OCI-LY7 (cell line): ENCODE data around the gene CMIP. TPM values are rescaled to one million over a fixed set of nuclear protein-coding genes. Genes with fewer than 3 reads are reported as not detected.

Experiments used
- BruUV-seq: library from RNA; stranded (reverse); fragments of 400-500 nt; replicated peaks from 2 replicates; lab custom pipeline; 2021; lab: Mats Ljungman, UMichigan
- CTCF ChIA-PET: fragments of 300-600 bp; sonication (Branson Sonifier 250); formaldehyde crosslinking; loops from one replicate; lab custom pipeline; 2022; ENCODE audit warnings: antibody characterized with exemption; ENCODE audit not compliant: unreplicated experiment; lab: Charles Lee
- POLR2A ChIA-PET: fragments of 300-600 bp; sonication (Branson Sonifier 250); formaldehyde crosslinking; loops from one replicate; lab custom pipeline; 2022; ENCODE audit warnings: antibody characterized with exemption; lab: Charles Lee
- DNase-seq: peaks from one replicate; pipeline ENCODE4 v3.0.0-alpha.2; 2015; ENCODE audit warnings: low spot score
- H2AFZ ChIP-seq: fragments of 200-600 bp; sonication (generic), shearing (Covaris generic); 2 replicates; pipeline ENCODE4 v1.6.1; 2014; ENCODE audit warnings: mild to moderate bottlenecking, antibody characterized with exemption, low read length, moderate library complexity
- H3K27ac ChIP-seq: fragments of 200-600 bp; sonication (generic); 2 replicates; pipeline ENCODE4 v1.5.1; 2014; ENCODE audit warnings: mixed run types, low read depth, mild to moderate bottlenecking, moderate library complexity, low read length, inconsistent platforms; ENCODE audit not compliant: poor library complexity, severe bottlenecking
- H3K36me3 ChIP-seq: fragments of 200-600 bp; sonication (generic); 2 replicates; pipeline ENCODE4 v1.6.1; 2014; ENCODE audit warnings: mild to moderate bottlenecking, antibody characterized with exemption, low read length, moderate library complexity, mixed read lengths; ENCODE audit not compliant: insufficient read depth
- H3K4me1 ChIP-seq: fragments of 200-600 bp; sonication (generic); 2 replicates; pipeline ENCODE4 v1.5.1; 2014; ENCODE audit warnings: mild to moderate bottlenecking, low read length; ENCODE audit not compliant: insufficient read depth, poor library complexity, severe bottlenecking
- H3K4me2 ChIP-seq: fragments of 200-600 bp; sonication (generic); 2 replicates; pipeline ENCODE4 v1.6.1; 2014; ENCODE audit warnings: mild to moderate bottlenecking, low read length
- H3K4me3 ChIP-seq: fragments of 200-600 bp; sonication (generic); 2 replicates; pipeline ENCODE4 v1.5.1; 2014; ENCODE audit warnings: mild to moderate bottlenecking, low read depth, low read length; ENCODE audit not compliant: poor library complexity, severe bottlenecking
- H3K79me2 ChIP-seq: fragments of 200-600 bp; sonication (generic); 2 replicates; pipeline ENCODE4 v1.6.1; 2016; ENCODE audit warnings: low read depth, mild to moderate bottlenecking, low read length, moderate library complexity, mixed read lengths; ENCODE audit not compliant: insufficient read depth
- H3K9me2 ChIP-seq: fragments of 200-600 bp; sonication (generic); 2 replicates; pipeline ENCODE4 v1.6.1; 2016; ENCODE audit warnings: mild to moderate bottlenecking, low read length, mixed read lengths; ENCODE audit not compliant: insufficient read depth
- H3K9me3 ChIP-seq: fragments of 200-600 bp; sonication (generic); 2 replicates; pipeline ENCODE4 v1.6.1; 2014; ENCODE audit warnings: mild to moderate bottlenecking, mixed run types, low read length, mixed read lengths
- H4K20me1 ChIP-seq: fragments of 200-600 bp; sonication (generic); 2 replicates; pipeline ENCODE4 v1.6.1; 2014; ENCODE audit warnings: mild to moderate bottlenecking, antibody characterized with exemption, low read length, moderate library complexity, mixed read lengths; ENCODE audit not compliant: insufficient read depth
- EZH2phosphoT487 ChIP-seq: fragments of 200-600 bp; sonication (generic); IDR thresholded peaks from 2 replicates; pipeline ENCODE4 v1.6.1; 2018; ENCODE audit warnings: low read depth, borderline replicate concordance, mild to moderate bottlenecking, mixed run types, antibody characterized with exemption, low read length, moderate library complexity, mixed read lengths
- intact Hi-C: fragments of 100-400 bp; cut with micrococcal nuclease; formaldehyde crosslinking; loops from one replicate; pipeline ENCODE4 v1.10.0; 2022; ENCODE audit not compliant: unreplicated experiment
- total RNA-seq, 2 experiments: library from RNA; depleted of rRNA in 1 of 2; stranded (reverse); fragments of >200 nt in 1 of 2; shearing (Covaris generic) in 1 of 2; gene quantifications; 2 replicates each; pipeline ENCODE4 v1.2.3, GENCODE V29; 2014 to 2022
- TF ChIP-seq, protein P1 (sequence below): fragments of 200-600 bp; sonication (generic); conservative IDR thresholded peaks from 2 replicates; pipeline ENCODE4 v1.5.1; 2014; ENCODE audit warnings: mild to moderate bottlenecking, antibody characterized with exemption, low read length, moderate library complexity, mixed read lengths

CMIP gene
- total RNA-seq, 2 experiments from 2014 or later, result 15.4 to 70.3 TPM

DNA sequence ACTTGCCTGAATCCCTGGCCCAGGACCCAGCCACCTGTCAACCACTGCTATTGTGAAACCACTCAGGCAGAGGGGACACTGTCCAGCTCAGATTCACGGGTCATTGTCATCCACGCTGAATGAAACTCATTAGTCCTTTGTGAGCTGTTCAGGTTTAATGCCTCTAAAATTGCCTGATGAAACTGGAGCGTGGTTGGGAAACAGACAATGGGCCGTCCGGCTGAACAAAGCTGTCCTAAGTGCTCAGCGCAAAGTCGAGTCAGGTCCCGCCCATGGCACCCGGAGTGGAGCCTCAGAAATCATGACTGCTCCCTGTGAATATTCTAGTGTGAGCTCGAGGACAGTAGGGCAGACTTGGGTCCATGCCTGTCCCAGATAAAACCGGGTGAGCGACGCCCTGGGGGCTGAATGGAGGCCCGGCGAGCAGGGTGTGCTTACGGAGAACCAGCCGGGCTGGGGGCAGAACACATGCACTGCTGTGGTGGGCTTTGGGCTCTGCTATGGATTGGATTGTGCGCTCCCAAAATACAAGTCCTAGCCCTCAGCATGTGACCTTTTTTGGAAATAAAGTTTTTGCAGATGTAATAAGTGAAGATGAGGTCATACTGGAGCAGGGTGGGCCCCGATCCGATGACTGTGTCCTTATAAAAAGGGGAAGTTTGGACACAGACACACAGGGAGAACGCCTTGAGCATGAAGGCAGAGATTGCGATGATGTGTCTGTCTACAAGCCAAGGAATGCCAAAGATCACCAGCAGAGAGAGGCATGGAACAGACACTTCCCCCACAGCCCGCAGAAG lies 12.9 kb upstream of the CMIP start:
- H3K4me1 ChIP-seq, result peaks cover 63% of the 10 kb centered on the region
- H3K9me2 ChIP-seq, result no peaks in the 10 kb centered on the region
- intact Hi-C loops, result loop anchor here (2.0 kb wide), 1 partner anchor 19 kb away; no protein-coding TSS in a partner anchor
- no peaks in the 10 kb centered on the region for H3K36me3 ChIP-seq
- no peaks in the 10 kb centered on the region for H3K9me3 ChIP-seq
- BruUV-seq, result no TSS peak
- peak overlapping the region; percentile 95 for H3K27ac ChIP-seq
- CTCF ChIA-PET, result interaction anchor here (0.5 kb wide), 1 partner anchor 31 kb away, joined by 3 read pairs; no protein-coding TSS in a partner anchor
- no peak overlapping the region for H3K4me3 ChIP-seq
- POLR2A ChIA-PET, result interaction anchor here (0.6 to 1.6 kb wide), 3 partner anchors 19 to 49 kb away, joined by 3 to 5 read pairs (median 4); no protein-coding TSS in a partner anchor
- no peak for DNase-seq
- TF ChIP-seq, protein P1, sequence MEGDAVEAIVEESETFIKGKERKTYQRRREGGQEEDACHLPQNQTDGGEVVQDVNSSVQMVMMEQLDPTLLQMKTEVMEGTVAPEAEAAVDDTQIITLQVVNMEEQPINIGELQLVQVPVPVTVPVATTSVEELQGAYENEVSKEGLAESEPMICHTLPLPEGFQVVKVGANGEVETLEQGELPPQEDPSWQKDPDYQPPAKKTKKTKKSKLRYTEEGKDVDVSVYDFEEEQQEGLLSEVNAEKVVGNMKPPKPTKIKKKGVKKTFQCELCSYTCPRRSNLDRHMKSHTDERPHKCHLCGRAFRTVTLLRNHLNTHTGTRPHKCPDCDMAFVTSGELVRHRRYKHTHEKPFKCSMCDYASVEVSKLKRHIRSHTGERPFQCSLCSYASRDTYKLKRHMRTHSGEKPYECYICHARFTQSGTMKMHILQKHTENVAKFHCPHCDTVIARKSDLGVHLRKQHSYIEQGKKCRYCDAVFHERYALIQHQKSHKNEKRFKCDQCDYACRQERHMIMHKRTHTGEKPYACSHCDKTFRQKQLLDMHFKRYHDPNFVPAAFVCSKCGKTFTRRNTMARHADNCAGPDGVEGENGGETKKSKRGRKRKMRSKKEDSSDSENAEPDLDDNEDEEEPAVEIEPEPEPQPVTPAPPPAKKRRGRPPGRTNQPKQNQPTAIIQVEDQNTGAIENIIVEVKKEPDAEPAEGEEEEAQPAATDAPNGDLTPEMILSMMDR, result no peak
- TF ChIP-seq EZH2phosphoT487, result no peak
- no peaks in the 10 kb centered on the region for H4K20me1 ChIP-seq
- peak overlapping the region; percentile 50 for H3K4me2 ChIP-seq
- H2AFZ ChIP-seq, result peak overlapping the region; percentile 47; the same call in 1 of the 2 replicates
- H3K79me2 ChIP-seq, result no peaks in the 10 kb centered on the region

DNA sequence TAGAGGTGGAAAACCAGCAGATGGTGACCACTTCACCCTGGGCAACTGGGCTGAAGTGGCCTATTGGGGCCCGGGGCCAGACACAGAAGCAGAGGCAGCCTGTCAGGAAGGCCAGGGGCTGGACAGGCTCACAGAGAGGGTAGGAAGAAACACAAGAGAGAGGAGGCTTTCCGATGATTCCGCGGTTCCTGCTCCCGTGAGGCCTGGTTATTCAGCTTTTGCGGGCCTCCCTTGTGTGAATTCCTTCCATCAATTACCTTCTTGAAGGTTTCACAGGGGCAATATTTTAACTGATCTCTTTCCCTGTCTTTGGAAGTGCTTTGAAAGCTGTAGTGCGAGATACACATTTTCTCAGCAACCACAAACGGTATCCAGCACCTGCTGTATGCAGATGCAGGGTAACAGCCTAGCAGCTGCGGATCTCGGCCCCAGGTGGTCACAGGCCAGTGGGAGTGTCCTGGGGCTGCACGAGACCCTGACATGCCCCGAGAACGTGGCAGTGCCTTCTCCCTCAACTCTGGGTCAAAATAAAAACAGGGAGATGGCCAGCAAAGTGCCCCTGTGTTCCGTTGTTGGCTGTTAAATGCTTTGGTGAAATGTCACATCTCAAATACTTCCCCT lies 11.6 kb upstream of the CMIP start:
- DNase-seq, result peak; percentile 97
- CTCF ChIA-PET, result no interaction called here
- TSS peak; percentile 95 for BruUV-seq

More for the DNA sequence above, 11.6 kb upstream of the CMIP start:
- peaks cover 57% of the 10 kb centered on the region for H3K4me1 ChIP-seq
- H3K36me3 ChIP-seq, result no peaks in the 10 kb centered on the region
- no peaks in the 10 kb centered on the region for H3K79me2 ChIP-seq
- TF ChIP-seq EZH2phosphoT487, result no peak
- TF ChIP-seq, protein P1, result no peak
- H3K9me2 ChIP-seq, result no peaks in the 10 kb centered on the region
- peak overlapping the region; percentile 53 for H3K4me3 ChIP-seq
- H3K9me3 ChIP-seq, result no peaks in the 10 kb centered on the region
- H3K4me2 ChIP-seq, result peak overlapping the region; percentile 65
- H2AFZ ChIP-seq, result peak overlapping the region; percentile 47
- no peaks in the 10 kb centered on the region for H4K20me1 ChIP-seq
- intact Hi-C loops, result loop anchor here (1.0 to 2.0 kb wide), 2 partner anchors 20 to 48 kb away; no protein-coding TSS in a partner anchor
- H3K27ac ChIP-seq, result peak overlapping the region; percentile 95
- POLR2A ChIA-PET, result interaction anchor here (0.8 to 3.4 kb wide), 7 partner anchors 8 to 410 kb away, joined by 3 to 23 read pairs (median 4); no protein-coding TSS in a partner anchor
